ENCODE results near the gene CARMIL1. TPM values are rescaled to one million over a fixed set of nuclear protein-coding genes. Genes with fewer than 3 reads are reported as not detected.

Gene CARMIL1
- total and polyA plus RNA-seq, 8 donors, result 5.9 to 9.4 (median 7.8) TPM

DNA sequence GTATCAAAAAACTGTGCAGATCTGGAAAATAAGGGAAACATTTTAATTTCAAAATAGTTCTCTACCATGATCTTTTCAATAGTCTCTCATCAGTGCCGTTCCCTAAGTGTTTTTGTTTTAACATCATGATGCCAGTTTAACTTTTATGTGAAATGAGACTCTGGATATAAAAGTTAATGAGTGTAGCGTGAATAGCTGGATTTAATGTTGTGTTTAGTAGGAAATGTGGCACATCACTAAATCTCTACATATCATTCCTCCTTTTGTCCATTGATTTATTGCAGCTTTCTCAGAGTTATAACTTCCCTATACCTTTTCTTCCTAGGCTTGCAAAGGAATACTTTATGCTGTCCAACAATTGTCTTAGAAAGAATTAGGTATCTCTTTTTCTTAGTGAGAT, 291.4 kb downstream of the CARMIL1 start:
- H3K4me3 ChIP-seq, result no peak overlapping the region
- no peaks in the 10 kb centered on the region for H3K27me3 ChIP-seq
- DNase-seq (no peak), ATAC-seq (no peak), FAIRE-seq (no peak)
- no peaks in the 10 kb centered on the region for H3K36me3 ChIP-seq
- no peaks in the 10 kb centered on the region for H3K9me3 ChIP-seq
- 89 to 92% methylated on average over 2 of the region's 2 CpGs for WGBS, 2 donors
- H3K27ac ChIP-seq, result no peak overlapping the region
- TF ChIP-seq, protein P1, sequence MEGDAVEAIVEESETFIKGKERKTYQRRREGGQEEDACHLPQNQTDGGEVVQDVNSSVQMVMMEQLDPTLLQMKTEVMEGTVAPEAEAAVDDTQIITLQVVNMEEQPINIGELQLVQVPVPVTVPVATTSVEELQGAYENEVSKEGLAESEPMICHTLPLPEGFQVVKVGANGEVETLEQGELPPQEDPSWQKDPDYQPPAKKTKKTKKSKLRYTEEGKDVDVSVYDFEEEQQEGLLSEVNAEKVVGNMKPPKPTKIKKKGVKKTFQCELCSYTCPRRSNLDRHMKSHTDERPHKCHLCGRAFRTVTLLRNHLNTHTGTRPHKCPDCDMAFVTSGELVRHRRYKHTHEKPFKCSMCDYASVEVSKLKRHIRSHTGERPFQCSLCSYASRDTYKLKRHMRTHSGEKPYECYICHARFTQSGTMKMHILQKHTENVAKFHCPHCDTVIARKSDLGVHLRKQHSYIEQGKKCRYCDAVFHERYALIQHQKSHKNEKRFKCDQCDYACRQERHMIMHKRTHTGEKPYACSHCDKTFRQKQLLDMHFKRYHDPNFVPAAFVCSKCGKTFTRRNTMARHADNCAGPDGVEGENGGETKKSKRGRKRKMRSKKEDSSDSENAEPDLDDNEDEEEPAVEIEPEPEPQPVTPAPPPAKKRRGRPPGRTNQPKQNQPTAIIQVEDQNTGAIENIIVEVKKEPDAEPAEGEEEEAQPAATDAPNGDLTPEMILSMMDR (IDR thresholded peaks at IDR 0.05), result no peak
- peaks cover 0 to 9% (median 0%) of the 10 kb centered on the region in 3 donors for H3K4me1 ChIP-seq
- intact Hi-C loops (cut with DNase I), result no loop called here

DNA sequence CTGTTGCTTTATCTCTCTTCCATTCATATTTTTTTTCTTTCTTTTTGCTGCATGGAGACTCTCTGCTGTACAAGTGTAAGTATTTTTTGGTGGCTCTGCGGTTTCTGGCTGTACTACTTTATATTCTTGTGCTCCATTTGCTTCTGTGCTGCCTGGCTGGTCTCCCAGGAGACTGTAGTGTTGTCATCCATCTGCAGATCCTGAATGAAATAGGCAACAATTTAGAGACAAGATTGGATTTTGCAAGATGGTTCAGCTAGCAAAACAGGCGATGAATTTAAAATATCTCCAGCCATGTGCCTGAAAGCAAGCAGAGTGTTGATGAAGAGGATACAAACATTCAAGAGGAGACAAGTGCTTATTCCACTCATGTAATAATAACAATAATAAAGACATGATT, 297.7 kb downstream of the CARMIL1 start:
- DNase-seq, result no peak
- TF ChIP-seq, protein P1 (IDR thresholded peaks at IDR 0.05), result no peak
- no peak for ATAC-seq
- H3K36me3 ChIP-seq, result no peaks in the 10 kb centered on the region
- H3K4me3 ChIP-seq, result no peak overlapping the region
- WGBS, 2 donors, result 87 to 88% methylated on average over 2 of the region's 2 CpGs
- intact Hi-C loops (cut with DNase I), result no loop called here
- no peaks in the 10 kb centered on the region for H3K27me3 ChIP-seq
- H3K4me1 ChIP-seq, result peaks cover 4 to 7% (median 6%) of the 10 kb centered on the region in 3 donors
- H3K27ac ChIP-seq, result no peak overlapping the region
- FAIRE-seq, result no peak
- H3K9me3 ChIP-seq, result no peaks in the 10 kb centered on the region

DNA sequence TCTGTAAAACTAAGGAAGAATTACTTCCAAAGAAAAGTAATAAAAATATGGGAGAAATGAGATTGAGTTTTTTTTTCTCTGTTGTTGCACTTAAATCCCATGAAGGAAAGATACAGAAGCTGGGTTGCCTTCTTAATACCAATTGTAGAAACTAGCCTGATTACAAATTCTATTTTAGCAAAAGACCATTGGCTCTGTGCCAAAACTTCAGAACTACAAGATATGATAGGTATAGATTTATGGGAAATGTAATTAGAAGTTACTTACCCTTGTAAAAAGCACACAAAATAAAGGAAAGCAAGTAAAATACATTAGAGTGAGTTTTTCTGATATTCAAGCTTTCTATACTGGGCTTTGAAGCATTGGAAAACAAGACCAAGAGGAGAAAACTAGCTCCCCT, 299.4 kb downstream of the CARMIL1 start:
- peaks cover 4 to 6% (median 6%) of the 10 kb centered on the region in 3 donors for H3K4me1 ChIP-seq
- no peak for FAIRE-seq
- TF ChIP-seq, protein P1 (IDR thresholded peaks at IDR 0.05), result no peak

DNA sequence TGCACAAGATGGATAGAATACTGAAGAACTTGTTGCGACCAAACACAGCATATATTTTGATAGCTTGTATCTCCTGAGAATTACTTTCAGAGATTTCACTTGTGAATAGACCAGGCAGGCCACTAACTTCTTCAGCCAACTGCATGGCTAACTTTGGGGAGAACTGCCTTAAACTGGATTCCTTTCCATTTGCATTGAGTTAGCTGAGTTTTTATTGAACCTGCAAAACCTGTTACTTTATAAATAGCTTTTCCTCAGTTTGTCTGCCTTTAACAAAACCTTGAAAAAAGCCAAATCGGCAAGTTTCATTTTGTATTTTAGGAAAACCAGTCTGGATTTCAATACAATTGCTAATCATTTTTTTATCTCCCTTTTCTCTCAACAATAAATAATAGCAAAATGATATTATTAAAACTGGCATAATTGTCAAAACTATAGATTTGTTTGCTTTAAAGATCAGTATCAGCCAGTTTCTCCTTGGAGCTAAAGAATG, 300.3 kb downstream of the CARMIL1 start:
- Histone ChIP-seq H3K4me3 (no peak overlapping the region), H3K36me3 (no peaks in the 10 kb centered on the region), H3K9me3 (no peaks in the 10 kb centered on the region), H3K4me1 (peaks cover 4 to 7% (median 6%) of the 10 kb centered on the region in 3 donors), H3K27ac (no peak overlapping the region), H3K27me3 (no peaks in the 10 kb centered on the region)
- ATAC-seq, result no peak
- WGBS, 2 donors, result 83 to 88% methylated on average over 2 of the region's 2 CpGs
- intact Hi-C loops (cut with DNase I), result no loop called here
- no peak for DNase-seq
- no peak for FAIRE-seq
- TF ChIP-seq, protein P1 (IDR thresholded peaks at IDR 0.05), result no peak

More for the DNA sequence above, 299.4 kb downstream of the CARMIL1 start:
- Histone ChIP-seq H3K9me3 (no peaks in the 10 kb centered on the region), H3K4me3 (no peak overlapping the region), H3K36me3 (no peaks in the 10 kb centered on the region), H3K27ac (no peak overlapping the region), H3K27me3 (no peaks in the 10 kb centered on the region)
- ATAC-seq (no peak), DNase-seq (no peak)
- intact Hi-C loops (cut with DNase I), result no loop called here

DNA sequence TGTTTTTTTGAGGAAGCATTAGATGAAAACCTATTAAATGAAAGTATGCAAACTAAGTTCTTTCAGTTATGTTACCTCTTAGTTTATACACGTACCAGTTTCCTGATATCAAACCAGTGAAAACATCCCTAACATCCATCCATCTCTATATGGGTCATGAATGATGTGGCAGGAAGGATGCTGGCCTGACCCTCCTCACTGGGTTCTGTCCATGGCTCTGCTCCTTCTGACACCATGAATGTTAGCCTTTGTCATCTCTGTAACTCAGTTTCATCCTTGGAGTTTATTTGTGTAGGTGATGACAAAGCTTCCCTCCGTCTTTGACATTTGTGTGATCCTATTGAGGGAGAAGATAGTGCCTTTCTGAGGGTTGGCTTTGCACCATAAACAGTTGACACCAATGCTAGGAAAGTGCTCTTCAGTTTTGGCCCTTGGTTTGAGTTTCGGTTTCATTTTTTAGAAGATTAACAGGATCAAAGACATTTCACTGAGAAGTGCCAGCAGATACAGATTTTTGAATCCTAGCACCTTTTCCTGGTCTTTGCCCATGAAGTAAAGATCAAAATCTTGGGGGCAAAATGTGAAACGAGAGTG, 300.8 kb downstream of the CARMIL1 start:
- no peak for FAIRE-seq
- H3K9me3 ChIP-seq, result no peaks in the 10 kb centered on the region
- no peaks in the 10 kb centered on the region for H3K36me3 ChIP-seq
- H3K4me3 ChIP-seq, result no peak overlapping the region
- intact Hi-C loops (cut with DNase I), result no loop called here
- H3K4me1 ChIP-seq, result peaks cover 4 to 12% (median 6%) of the 10 kb centered on the region in 3 donors
- no peak overlapping the region for H3K27ac ChIP-seq
- ATAC-seq, result no peak
- TF ChIP-seq, protein P1 (IDR thresholded peaks at IDR 0.05), result no peak
- no peak for DNase-seq
- 86 to 89% methylated on average over 4 of the region's 4 CpGs for WGBS, 2 donors
- no peaks in the 10 kb centered on the region for H3K27me3 ChIP-seq

Measured in pancreas (tissue), 10 donors.